Body of pancreas (tissue), 4 donors: ENCODE measurements around the gene SIL1.

ENCODE experiments used
- CTCF ChIP-seq, 7 experiments: fragments of 450-650 bp in 4 of 7; fragments of 200-600 bp in 3 of 7; sonication (generic) in 3 of 7; IDR thresholded peaks; one replicate each; pipeline ENCODE4 v1.5.1; 2016 to 2019; ENCODE audit warnings: antibody characterized with exemption in 7 of 7
- POLR2A ChIP-seq, 3 donors: fragments of 450-650 bp; IDR thresholded peaks; one replicate each; pipeline ENCODE4 v1.6.1; 2016; ENCODE audit warnings: antibody characterized with exemption in 3 of 3, mild to moderate bottlenecking in 2 of 3

DNA sequence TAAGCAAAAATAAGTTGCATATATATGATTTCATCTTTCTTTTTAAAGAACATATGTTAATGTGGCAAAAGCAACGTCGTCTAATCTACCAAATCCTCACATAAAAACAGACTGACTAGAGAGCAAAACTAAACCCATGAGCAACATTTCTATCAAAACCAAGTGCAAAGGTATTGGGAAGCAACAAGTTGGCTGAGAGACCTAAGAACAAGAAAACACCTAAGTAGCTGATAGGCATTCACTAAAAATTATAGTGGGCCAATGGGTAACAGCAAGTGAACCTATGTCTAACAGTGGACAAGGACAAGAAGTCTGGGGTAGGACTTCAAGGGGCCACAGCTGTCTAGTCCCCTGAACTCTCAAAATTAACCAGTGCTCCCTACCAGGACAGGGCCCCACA lies 130.1 kb downstream of the SIL1 start:
- TF ChIP-seq POLR2A (IDR thresholded peaks at IDR 0.05): no peak
- no peak for TF ChIP-seq CTCF (IDR thresholded peaks at IDR 0.05)
